Renal cortex interstitium (tissue), 11 donors: ENCODE measurements around the gene RAB3B. TPM values are rescaled to one million over a fixed set of nuclear protein-coding genes. Genes with fewer than 3 reads are reported as not detected.

Source experiments
- DNase-seq, 11 donors: peaks; one replicate each; pipeline ENCODE4 v3.0.0-alpha.2; 2013; ENCODE audit warnings: low read depth in 9 of 11, low spot score in 4 of 11; ENCODE audit errors: extremely low read depth in 1 of 11
- polyA plus RNA-seq, 3 donors: library from polyadenylated mRNA; unstranded; fragments of 120-200 nt; gene quantifications; one replicate each; pipeline ENCODE4 v1.2.1, GENCODE V29; 2013; ENCODE audit not compliant: insufficient read length in 3 of 3

The RAB3B gene
- polyA plus RNA-seq, 3 donors: 5.0 to 6.1 (median 5.4) TPM

DNA sequence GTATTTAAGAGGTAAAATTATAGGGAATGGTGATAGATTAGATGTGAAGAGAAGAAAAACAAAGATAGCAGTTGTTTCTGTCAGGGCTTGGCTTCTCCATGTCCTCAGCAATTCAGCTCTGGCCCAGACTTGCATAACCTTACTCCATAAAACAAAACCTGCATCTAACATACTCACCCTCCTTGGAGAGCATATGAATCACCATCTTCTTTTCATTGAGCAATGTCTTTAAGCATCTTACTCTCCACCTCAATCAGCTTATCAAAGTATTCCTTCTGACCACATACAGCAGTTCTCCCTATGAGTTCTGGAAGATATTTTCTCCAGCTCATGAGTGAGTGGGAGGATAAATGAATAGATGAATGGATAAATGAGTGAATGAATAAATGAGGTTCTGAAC, 49.0 kb downstream of the RAB3B start:
- DNase-seq: no peak

DNA sequence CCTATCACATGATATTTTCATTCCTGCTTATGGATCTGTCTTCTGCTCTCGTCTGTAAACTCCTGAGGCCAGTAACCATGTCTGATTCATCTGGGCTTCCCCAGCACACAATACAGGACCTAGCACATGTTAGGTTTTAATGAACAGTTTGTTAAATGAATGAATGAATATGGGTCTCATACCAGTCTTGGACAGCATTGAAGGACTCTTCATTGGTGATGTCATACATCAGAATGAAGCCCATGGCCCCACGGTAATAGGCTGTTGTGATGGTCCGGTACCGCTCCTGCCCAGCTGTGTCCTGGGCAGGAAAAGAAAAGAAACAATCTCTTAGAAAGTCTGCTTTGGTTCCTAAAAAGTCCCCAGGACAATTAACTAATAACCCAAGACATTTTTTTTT, 53.4 kb downstream of the RAB3B start:
- DNase-seq: no peak

DNA sequence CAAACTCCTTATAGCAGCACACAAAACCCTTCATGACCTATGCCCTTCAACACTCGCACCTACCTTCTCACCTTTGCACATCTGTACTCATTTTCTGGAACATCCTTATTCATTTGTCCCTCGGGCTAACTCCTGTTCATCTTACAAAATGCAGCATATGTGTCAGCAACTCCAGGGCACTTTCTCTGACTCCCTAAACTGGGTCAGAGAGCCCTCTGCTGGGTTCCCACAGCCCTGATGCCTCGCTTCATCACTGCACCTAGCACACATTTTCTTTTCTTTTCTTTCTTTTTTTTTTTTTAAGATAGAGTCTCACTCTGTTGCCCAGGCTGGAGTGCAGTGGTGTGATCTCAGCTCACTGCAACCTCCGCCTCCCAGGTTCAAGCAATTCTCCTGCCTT, 54.0 kb downstream of the RAB3B start:
- DNase-seq: no peak

DNA sequence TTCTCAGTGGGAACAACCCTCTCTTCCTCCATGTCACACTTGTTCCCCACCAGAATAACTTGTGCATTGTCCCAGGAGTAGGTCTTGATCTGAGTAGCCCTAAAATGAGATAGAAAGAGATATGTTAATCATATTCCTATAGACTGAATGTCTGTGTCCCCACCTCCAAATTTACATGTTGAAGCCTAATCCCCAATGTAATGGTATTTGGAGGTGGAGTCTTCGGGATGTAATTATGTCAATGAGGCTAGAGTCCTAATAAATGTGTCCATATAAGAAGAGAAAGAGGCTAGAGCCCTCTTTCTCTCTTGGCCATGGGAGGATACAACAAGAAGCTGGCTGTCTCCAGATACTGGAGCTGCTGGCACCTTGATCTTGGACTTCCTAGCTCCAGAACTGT, 57.2 kb downstream of the RAB3B start:
- DNase-seq: no peak

DNA sequence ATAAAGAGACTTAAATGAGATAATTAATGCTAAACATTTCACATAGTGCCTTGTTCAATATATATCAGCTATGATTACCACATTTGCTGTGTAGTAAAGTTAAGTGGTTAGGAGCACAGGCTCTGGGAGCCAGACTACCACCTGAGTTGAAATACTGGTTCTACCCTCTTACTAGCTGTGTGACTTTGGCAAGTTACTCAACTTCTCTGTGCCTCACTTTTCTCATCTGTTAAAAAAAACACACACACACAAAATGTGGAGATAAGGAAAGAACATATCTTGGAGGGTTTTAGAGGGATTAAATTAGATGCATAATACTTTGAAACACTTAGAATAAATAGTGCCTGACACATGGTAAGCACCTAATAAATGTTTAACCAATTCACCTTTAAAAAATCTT, 60.2 kb downstream of the RAB3B start:
- DNase-seq: no peak

DNA sequence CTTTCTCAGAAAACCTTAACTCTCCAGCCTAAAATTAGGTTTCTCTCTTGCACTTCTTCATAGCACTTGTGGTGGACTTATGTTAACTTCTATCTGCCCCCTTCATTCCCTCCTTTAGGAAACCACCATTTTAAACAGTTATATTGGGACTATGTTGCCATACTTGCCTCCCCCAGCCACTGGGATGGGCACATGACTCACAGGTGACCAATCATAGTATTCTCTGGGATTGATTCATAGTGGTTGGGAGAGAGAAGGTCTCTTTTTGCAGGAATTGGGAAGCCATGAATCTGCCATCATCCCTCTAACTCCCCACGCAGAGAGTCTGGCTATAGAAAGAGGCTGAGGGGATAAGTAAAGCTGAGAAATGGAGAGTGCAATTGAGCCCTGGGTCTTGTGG, 61.6 kb downstream of the RAB3B start:
- DNase-seq: no peak

DNA sequence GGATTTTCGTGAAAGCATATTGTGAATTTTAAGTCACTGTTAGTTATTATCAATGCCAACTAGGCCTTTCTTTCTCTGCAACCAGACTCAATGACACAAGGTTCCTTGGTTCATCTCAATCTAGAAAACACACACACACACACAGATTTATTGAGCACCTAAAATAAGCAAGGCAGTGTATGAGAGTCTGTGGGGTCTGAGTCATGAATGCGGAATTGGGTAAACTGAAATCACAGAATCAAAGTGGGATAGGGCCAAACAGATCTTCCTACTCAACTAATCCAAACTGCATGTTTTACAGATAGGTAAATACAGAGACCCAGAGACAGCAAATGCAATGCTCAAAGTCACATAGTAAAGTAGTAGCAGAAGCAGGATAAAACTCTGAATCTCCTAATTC, 63.5 kb downstream of the RAB3B start:
- no peak for DNase-seq

DNA sequence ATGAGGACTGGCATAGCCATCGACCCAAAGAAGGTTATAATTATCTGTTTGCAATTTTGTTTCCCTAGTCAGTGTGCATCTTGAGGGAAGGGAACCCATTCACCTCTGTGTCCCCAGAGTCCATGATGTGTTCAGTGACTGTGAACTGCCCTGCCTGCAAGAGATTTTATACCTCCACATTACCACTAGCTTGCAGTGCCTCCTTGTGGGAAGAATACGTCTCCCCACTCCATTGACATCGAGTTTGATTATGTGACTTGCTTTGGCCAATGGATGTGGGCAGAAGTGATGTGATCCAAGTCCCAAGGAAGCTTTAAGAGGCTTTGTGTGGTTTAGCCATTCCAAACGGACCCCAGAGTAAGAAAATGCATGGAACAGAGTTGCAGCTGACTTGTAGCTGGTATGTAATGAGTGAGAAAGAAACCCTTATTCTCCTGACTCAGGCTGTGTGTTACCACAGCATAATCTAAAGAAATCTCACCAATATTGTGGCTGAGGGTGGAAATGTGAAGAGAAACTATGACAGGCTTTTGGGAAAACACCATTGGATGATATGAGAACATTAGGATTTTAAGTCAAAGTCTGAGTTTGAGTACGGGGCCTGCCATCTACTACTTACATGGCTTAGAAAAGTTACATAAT, 64.2 kb downstream of the RAB3B start:
- no peak for DNase-seq

DNA sequence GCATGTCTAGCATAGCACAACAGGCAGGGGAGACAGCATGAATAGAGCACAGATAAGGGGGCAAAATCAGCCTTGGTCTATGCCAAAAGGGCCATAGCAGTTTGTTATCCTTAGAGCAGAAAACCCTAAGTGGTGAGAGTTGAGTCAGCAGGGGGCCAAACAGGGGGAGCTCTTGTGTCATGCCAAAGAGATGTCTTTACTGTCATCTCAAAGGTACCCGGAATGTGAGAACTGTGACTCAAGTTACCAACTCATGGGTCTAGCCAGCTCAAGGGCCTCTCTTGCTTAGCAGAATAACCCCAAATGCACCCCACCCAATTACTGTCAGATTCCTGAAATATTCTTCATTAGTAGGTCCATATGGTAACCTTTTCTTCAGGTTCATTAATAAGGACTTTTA, 66.0 kb downstream of the RAB3B start:
- DNase-seq: no peak

DNA sequence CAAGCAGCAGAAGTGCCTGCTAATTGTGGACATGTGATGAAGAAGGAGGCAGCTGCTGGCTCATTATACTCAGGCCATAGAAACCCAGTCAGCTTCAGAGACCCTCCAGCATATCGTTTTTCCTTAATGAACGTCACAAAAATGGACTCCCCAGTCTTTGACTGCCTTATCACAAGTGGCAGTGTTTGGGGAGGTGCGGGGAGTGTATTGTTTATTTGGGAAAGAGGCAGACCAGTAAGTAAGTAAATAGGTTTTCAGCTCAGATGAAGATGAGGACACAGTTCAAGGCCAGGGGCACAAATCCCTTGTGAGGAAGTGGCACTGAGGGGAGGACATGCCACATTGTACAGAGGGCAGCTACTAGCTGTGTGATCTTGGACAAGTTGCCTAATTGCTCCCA, 68.5 kb downstream of the RAB3B start:
- no peak for DNase-seq

DNA sequence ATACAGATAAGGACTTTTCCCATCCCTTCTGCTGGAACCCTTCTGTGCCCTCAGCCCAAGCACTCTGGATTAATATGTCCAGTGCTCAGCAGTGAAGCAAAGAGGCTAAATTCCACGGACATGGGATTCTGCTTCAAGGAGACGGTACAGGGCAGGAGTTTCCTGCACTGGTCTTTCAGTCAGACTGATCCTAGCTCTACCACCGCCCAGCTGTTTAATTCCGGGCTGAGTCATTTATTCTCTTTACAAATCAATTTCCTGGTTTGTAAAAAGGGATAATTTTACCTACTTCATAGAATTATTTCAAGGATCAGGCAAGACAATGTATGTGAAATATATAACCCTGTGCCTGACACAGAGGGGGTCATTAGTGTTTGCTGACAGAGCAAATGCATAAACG, 70.4 kb downstream of the RAB3B start:
- DNase-seq: no peak

DNA sequence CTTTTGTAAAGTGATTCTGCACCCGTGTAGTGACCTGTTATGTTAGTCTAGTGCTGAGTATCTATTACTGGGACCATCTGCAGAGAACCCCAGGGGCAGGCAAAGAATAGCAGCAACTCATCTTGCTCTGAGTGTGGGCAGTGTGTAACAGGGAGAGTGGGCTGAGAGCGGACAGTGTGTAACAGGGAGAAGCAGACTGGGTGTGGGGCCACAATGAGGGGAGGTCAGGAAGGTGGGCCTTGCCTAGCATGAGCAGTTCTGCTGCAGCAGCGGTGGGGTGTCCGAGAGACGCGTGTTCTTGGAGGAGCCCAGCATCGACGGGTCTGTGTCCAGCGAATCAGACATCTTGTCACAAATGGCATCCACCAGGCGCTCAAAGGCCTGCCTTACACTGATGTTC, 70.8 kb downstream of the RAB3B start:
- no peak for DNase-seq

DNA sequence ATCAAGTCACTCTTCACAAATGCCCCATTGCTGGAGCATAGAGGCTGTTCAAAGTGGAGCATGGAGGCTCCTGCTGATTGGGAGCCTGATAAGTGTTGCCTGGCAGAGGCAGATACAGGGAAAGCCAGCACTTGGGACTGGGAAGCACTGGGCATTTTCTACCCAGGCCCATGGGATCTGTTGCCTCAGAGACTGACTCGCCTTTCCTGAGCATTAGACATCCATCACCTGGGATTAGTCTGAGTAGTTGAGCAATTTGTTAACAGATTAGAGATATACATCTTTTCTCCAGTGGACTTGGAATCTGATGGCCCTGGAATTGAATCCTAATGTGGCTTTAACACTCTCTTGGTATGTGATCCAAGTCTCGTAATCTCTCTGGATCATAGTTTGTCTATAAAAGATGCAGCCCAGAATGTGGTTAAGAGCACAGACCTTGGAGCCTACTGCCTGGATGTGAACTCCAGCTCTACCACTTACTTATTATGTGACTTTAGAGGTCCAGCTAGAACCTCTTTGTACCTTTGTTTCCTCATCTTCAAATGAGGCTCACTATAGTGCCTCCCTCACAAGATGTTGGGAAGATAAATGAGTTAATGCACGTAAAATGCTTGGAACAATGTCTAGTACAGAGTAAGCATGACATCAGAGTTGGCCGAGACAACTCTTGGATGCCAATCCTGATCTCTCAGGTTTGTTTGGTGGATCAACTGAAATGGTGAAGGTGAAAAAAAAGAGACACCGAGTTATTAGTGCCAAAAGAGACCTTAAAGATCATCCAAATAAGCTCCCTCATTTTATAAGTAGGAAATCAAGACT, 73.7 kb downstream of the RAB3B start:
- no peak for DNase-seq

DNA sequence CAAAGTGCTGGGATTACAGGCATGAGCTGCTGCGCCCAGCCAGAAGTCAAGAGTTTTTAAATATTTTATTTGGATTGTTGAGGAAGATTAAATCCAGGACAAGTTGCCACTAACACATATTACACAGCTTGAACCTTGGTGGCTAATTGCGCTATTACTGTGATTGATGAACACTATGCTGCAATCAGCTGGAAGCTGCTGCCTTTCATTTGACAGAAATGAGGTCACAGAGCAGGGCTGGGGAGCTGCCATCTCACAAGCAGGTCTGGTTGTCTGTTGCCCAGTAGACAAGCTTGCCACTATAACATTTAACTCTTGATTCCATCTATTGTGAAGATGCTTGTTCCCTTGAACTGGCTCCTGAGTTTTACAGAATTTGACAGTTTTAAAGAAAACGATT, 74.5 kb downstream of the RAB3B start:
- no peak for DNase-seq

DNA sequence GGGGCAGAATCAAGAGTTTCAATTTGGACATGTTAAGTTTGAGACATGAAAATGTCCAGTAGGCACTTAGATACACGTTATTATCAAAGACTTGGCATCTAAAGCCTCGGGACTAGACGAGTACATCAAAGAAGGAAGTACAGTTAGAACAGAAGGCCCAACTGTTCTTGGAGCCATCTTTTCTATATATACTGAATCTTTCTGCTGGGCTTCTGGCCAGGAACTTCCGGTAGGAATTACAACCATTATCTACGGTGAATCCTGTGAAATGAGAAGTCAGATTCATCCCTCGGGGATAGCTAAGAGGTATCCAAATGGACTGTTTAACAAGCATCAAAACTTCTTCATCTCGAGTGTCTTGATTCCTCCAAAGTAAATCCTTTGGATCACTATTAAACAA, 77.6 kb downstream of the RAB3B start:
- no peak for DNase-seq

DNA sequence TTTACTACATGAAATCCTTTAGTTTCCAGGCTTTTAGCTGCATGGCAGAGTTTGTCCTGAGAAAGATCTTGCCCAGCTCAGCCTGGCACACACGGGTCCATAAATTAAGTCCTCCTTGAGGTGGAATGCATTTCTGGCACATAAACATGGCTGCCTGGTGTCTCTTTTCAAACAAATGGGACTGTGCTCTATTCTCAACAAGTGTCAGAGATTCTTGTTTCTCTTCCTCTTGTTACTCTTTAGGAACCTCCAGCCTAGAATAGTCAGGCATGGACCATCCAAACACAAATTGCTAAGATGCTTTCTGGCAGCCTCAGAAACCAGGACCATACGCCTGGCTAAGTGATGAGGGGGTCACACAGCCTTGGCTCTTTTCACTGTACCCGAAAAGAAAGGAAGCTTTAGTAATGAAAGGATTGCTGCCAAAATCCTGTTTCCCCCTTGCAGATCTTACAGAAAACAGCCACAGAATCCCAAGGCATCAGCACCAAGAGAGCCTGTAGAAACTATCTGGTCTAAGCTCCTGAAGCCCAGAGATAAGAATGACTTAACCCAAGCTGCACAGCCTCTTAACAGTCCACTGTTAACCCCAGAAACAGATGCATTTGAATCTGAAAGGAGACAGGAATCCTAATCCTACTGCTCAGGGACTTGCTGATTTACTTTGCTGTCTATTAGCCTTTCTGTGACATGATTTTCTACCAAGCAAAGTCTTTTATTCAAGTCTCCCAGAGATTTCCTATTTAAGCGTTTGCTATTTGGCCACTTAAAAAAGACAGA, 80.1 kb downstream of the RAB3B start:
- DNase-seq: peak in 7 of 11 donors; percentile 8 to 57 (median 23)

DNA sequence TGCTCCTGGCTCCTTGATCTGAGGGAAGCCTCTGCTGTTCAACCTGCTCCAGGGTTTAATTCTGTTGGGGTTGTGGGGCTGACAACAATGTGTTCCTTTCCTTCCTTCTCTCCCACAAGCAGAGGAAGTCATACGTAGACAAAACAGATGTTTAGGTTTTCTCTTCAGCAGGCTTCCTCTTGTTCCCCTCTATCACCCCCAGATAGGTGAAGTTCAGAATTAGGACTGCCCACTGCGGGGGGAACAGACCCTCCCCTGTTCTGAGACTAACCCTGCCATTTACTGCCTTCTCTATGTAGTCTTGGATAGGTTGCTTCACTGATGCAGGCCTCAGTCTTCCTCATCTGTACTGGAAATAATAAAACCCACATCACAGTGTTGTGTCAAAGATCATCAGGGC, 82.0 kb downstream of the RAB3B start:
- no peak for DNase-seq

DNA sequence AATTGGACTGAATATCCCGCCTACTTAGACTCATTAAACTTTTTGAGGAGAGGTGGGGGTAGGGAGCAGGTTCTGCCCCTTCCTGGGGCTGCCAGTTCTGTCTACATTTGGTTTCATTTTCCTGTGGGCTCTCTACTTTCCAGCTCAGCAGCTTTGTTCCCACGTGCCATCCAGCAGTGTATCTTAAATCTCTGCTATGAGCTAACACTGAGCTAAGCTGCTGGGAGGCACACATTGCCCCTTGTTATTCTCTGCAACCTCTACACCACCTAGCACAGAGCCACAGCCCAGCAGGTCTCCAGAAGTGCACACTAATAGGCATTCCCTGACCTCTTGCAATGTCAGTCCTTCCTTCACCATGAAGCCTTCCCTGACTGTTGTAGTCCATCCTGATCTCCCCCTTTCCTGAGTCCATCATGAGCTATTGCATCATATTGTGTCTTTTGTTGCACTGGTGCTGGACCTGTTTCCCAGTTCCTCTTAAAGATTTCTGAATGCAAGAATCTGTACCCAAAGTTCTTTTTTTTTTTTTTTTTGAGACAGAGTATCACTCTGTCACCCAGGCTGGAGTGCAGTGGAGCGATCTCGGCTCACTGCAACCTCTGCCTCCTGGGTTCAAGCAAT, 83.3 kb downstream of the RAB3B start:
- peak in 1 of 11 donors; percentile 11 for DNase-seq

DNA sequence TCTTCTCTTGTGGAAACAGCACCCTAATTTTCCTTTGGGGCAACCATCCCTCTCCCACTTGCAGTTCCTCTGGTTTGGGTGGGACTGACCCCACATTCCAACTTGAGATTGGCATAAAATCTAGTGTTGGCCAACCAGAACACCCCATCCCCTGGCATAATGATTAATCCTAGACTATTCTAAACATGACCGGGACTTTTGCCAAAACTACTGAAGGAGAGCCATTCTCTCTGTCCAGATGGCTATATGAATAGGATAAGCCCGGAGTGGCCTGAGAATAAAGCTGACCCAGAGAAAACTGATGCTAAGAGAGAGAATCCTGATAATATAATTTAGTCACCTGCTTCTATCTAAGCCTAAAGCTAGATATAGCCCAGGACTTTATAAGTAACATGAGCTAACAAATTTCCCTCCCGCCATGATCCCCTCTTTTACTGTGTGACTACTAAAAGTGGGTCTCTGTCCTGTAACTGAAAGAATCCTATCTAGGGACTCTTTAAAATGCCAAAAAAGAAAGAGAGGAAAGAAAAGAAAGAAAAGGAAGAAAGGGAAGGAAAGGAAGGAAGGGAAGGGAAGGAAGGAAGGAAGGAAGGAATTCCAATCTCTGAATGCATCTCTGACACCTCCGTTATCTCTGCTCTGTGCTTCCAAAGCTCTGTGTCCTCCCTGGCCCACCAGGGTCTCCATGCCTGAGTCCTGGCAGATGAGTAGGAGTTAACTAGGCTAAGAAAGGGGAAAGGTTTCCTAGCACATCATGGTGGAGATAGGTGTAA, 84.0 kb downstream of the RAB3B start:
- no peak for DNase-seq
